HepG2 (cell line): Measurements from ENCODE around the gene KAT6B. TPM values are rescaled to one million over a fixed set of nuclear protein-coding genes. Genes with fewer than 3 reads are reported as not detected.

Experiments
- ATAC-seq: fragments of 200-7000 bp; cut with Tn5 transposase; 3 replicates; pipeline ENCODE4 v1.9.1; 2020; ENCODE audit warnings: mild to moderate bottlenecking, moderate library complexity
- BruUV-seq: library from RNA; stranded (reverse); fragments of 400-500 nt; replicated peaks from 2 replicates; lab custom pipeline; 2021; lab: Mats Ljungman, UMichigan
- CTCF ChIA-PET: fragments of 300-600 bp; formaldehyde crosslinking; extraction: SDS; loops from one replicate; lab custom pipeline; 2021; ENCODE audit warnings: low total read pairs, inconsistent platforms, low intra/inter-chr PET ratio; lab: Yijun Ruan, JAX
- POLR2A ChIA-PET: fragments of 350-600 bp; sonication (Branson Sonifier 250); formaldehyde crosslinking; loops from one replicate; lab custom pipeline; 2020; ENCODE audit warnings: antibody characterized with exemption, inconsistent platforms; lab: Yijun Ruan, JAX
- DNase-seq: peaks from one replicate; pipeline ENCODE4 v3.0.0-alpha.2; 2015; ENCODE audit warnings: low spot score
- FAIRE-seq: peaks from 3 replicates; lab custom pipeline; 2011; peaks lifted over from hg19 to GRCh38; lab: Jason Lieb, UNC
- H2AFZ ChIP-seq: one replicate; pipeline ENCODE4 v1.6.1; 2011; ENCODE audit warnings: low read length, inconsistent platforms
- H3K27ac ChIP-seq: fragments of 300-600 bp; 3 replicates; pipeline ENCODE4 v1.8.0; 2011; ENCODE audit warnings: mixed run types, mild to moderate bottlenecking, mixed read lengths, low read length, inconsistent platforms; ENCODE audit not compliant: insufficient read depth; ENCODE audit errors: extremely low read length
- H3K27me3 ChIP-seq, 2 experiments: fragments of 200-600 bp in 1 of 2; 2 replicates in 1 of 2; 3 replicates in 1 of 2; pipeline versions ENCODE4 v1.6.0 to v1.8.0; 2011; ENCODE audit warnings: low read length in 2 of 2, mild to moderate bottlenecking in 2 of 2, moderate library complexity in 2 of 2, inconsistent platforms in 1 of 2; ENCODE audit not compliant: insufficient read depth in 2 of 2, control insufficient read depth in 1 of 2
- H3K36me3 ChIP-seq, 2 experiments: fragments of 200-600 bp in 1 of 2; replicated peaks in 1 of 2; 2 replicates in 1 of 2; 3 replicates in 1 of 2; pipeline versions ENCODE4 v1.5.1 to v1.8.0; 2011; ENCODE audit warnings: low read length in 2 of 2, inconsistent platforms in 1 of 2; ENCODE audit not compliant: insufficient read depth in 2 of 2, control insufficient read depth in 1 of 2
- H3K4me1 ChIP-seq: 2 replicates; pipeline ENCODE4 v1.5.1; 2012; ENCODE audit warnings: low read length, inconsistent platforms; ENCODE audit not compliant: insufficient read depth
- H3K4me2 ChIP-seq: 2 replicates; pipeline ENCODE4 v1.6.0; 2011; ENCODE audit warnings: low read depth, low read length, inconsistent platforms
- H3K4me3 ChIP-seq, 3 experiments: fragments of 200-600 bp in 1 of 3; sonication (generic), shearing (Covaris generic) in 1 of 3; replicated peaks in 1 of 3; 2 replicates each; pipeline ENCODE4 v1.5.1; 2011 to 2016; ENCODE audit warnings: low read length in 3 of 3, inconsistent platforms in 2 of 3, low read depth in 2 of 3, mild to moderate bottlenecking in 2 of 3, control low read depth in 1 of 3, mixed read lengths in 1 of 3; ENCODE audit not compliant: insufficient read depth in 1 of 3
- H3K79me2 ChIP-seq: one replicate; pipeline ENCODE4 v1.6.1; 2011; ENCODE audit warnings: low read length, inconsistent platforms; ENCODE audit not compliant: insufficient read depth
- H3K9ac ChIP-seq: 2 replicates; pipeline ENCODE4 v1.6.0; 2011; ENCODE audit warnings: mild to moderate bottlenecking, low read depth, low read length, inconsistent platforms; ENCODE audit not compliant: insufficient read depth
- H3K9me3 ChIP-seq: 2 replicates; pipeline ENCODE4 v1.5.1; 2012; ENCODE audit warnings: mild to moderate bottlenecking, low read length
- H4K20me1 ChIP-seq: 2 replicates; pipeline ENCODE4 v1.6.0; 2011; ENCODE audit warnings: inconsistent platforms, mild to moderate bottlenecking, low read length, moderate library complexity; ENCODE audit not compliant: insufficient read depth
- GPBP1L1 ChIP-seq: sonication (generic); formaldehyde crosslinking; IDR thresholded peaks from 2 replicates; pipeline ENCODE4 v1.5.0; 2020; ENCODE audit warnings: mild to moderate bottlenecking, missing genetic modification reagents
- NR3C1 ChIP-seq: sonication (generic); formaldehyde crosslinking; IDR thresholded peaks from 2 replicates; pipeline ENCODE4 v1.4.0; 2020; ENCODE audit warnings: missing genetic modification reagents
- XBP1 ChIP-seq: sonication (generic); formaldehyde crosslinking; IDR thresholded peaks from 2 replicates; pipeline ENCODE4 v1.5.0; 2020; ENCODE audit warnings: missing genetic modification reagents
- ZNF512 ChIP-seq: sonication (generic); formaldehyde crosslinking; IDR thresholded peaks from 2 replicates; pipeline ENCODE4 v1.4.0; 2020; ENCODE audit warnings: mild to moderate bottlenecking, missing genetic modification reagents
- ZNF572 ChIP-seq: sonication (generic); formaldehyde crosslinking; IDR thresholded peaks from 2 replicates; pipeline ENCODE4 v1.5.1; 2020; ENCODE audit warnings: mild to moderate bottlenecking, missing genetic modification reagents
- WGBS: methylation state at CpG from one replicate; pipeline ENCODE4 v1.1.6; 2017; ENCODE audit warnings: low lambda C conversion rate; 5-methylcytosine and 5-hydroxymethylcytosine counted together
- in situ Hi-C: cut with HindIII; loops from 2 replicates; pipeline ENCODE4 v1.10.0; 2017; ENCODE audit warnings: low pct_unique_long_range_greater_than_20kb; ENCODE audit not compliant: extremely low pct_ligation_motif_present
- intact Hi-C: fragments of 100-400 bp; cut with micrococcal nuclease; formaldehyde crosslinking; loops from one replicate; pipeline ENCODE4 v1.10.0; 2022; ENCODE audit not compliant: unreplicated experiment
- polyA plus RNA-seq, 8 experiments: library from polyadenylated mRNA; depleted of rRNA in 3 of 8; stranded (reverse) in 7 of 8; unstranded in 1 of 8; fragments of >200 nt; fragmentation: Illumina TruSeq in 4 of 8; extraction: Trizol in 4 of 8; gene quantifications; 2 replicates each; pipeline versions ENCODE4 v1.2.1 to v1.2.3, GENCODE V29; 2011 to 2016; ENCODE audit warnings: low read depth in 4 of 8, missing spikeins in 1 of 8, mixed read lengths in 1 of 8; ENCODE audit not compliant: insufficient read depth in 1 of 8
- total RNA-seq, 5 experiments: library from RNA; depleted of rRNA; stranded (reverse); fragments of >200 nt; fragmentation: Illumina TruSeq; extraction: Trizol; gene quantifications; 2 replicates each; pipeline ENCODE4 v1.2.3, GENCODE V29; 2016; ENCODE audit warnings: low read depth in 1 of 5

The KAT6B gene
- total and polyA plus RNA-seq, 2 of the 13 experiments (the other 11 are each of a cell fraction or from before 2014, with no cell fraction given) = 3.0 to 9.5 TPM

GRCh38 chr10:74871595-74872382 lies 45.4 kb downstream of the KAT6B start (continued):
- TF ChIP-seq XBP1 (no peak), ZNF572 (CRISPR knock-in tag) (no peak), ZNF512 (no peak)

- ChIA-PET POLR2A (no interaction called here), CTCF (no interaction called here)
- WGBS = 94% methylated on average over 5 of the region's 5 CpGs
- no peak for DNase-seq
- Histone ChIP-seq H3K9ac (no peak overlapping the region), H2AFZ (no peak overlapping the region), H3K27ac (no peak overlapping the region), H3K27me3 (no peaks in the 10 kb centered on the region), H3K9me3 (no peaks in the 10 kb centered on the region), H3K4me3 (no peak overlapping the region), H3K79me2 (peaks cover 2% of the 10 kb centered on the region), H3K4me2 (no peak overlapping the region), H3K36me3 (peaks cover 0 to 2% of the 10 kb centered on the region in 2 experiments; a peak in 3 of 5 replicates), H3K4me1 (peaks cover 31% of the 10 kb centered on the region), H4K20me1 (0 out of 2 replicates have a peak, but pooled peaks cover 7% of the 10 kb centered on the region)
- in situ Hi-C loops (no loop called here), intact Hi-C loops (no loop called here)
- no peak for FAIRE-seq
- BruUV-seq = no TSS peak
- TF ChIP-seq GPBP1L1 (no peak), NR3C1 (no peak)
- ATAC-seq = no peak
These were observed 47.5 kb downstream of the KAT6B start for GRCh38 chr10:74873803-74874454.
